GM19463 (cell line): ENCODE measurements around the gene GUCY1A2.

Experiments
- ATAC-seq: cut with Tn5 transposase; IDR thresholded peaks from one replicate; pipeline ENCODE4 v1.9.1; 2021; ENCODE audit warnings: mild to moderate bottlenecking, moderate library complexity; ENCODE audit not compliant: unreplicated experiment

GUCY1A2 gene

DNA sequence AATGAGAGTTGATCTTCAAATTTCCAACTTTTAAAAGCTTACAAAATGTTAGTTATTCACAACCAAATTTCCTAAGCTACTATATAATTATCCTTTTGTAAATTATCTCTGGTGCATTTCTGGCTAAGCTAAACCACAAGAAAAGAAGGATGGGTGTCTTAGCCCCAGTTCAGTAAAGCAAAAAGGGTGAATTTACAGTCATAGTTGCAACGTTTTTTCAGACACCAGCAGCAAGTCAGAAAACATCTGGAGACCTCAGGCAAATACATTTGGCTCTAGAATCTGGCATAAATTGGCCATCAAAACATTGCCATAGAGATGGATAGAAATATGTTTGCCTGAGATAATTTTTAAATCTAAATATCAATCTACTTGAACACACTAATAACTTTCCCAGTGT lies 257.0 kb downstream of the GUCY1A2 start:
- no peak for ATAC-seq

DNA sequence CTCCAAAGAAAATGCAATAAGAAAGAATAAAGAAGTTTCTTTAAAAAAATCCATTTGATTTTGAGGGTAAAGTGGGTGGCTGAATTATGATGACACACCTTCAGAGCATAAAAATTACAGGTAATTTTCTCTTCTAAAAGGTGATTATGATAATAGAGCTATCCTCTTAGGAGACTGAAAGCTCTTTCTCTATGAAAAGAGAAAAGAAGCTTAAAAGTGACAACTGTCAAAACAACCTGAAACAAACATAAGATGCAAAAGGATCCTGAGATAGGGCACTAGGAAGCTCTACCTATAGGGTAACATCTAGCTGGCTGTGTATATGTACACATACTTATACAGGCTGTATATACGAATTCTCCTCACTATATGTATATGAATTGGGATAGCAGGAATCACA lies 270.2 kb downstream of the GUCY1A2 start:
- ATAC-seq: no peak

DNA sequence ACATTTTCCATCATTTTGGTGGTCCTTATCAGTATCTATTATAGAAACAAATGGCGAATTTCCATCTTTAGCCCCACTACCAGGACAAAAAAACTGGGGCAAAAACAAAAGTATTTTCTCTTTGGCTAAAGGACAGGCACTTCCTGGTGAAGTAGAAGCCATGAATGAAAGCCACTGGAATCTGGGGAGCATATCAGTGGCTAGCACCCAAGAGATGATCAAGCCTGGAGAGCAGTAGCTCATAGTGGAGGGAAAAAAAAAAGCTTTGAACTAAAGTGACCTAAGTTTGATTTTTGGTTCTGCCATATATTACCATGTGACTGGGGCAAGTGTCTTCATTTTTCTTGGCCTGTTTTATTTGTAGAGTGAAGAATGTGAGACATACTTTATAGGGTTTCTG lies 272.3 kb downstream of the GUCY1A2 start:
- ATAC-seq: no peak

DNA sequence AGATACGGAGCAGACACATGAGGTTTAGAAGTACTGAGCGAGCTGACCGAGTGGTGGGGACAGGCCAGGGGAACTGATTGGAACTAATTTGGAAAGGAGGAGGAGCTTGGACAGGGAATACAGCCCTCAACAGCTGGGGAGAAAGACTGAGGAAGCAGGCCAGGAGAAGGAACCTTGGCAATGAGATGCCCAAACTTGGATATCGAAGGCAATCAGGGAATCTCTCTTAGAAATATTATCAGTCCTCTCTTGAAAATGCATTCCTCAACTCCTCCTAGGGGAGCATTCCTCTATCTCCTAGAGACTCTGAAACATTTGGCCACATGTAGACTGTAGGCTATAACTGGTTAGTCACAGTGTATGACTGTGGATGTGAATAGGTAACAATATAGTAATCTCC lies 284.6 kb downstream of the GUCY1A2 start:
- no peak for ATAC-seq

DNA sequence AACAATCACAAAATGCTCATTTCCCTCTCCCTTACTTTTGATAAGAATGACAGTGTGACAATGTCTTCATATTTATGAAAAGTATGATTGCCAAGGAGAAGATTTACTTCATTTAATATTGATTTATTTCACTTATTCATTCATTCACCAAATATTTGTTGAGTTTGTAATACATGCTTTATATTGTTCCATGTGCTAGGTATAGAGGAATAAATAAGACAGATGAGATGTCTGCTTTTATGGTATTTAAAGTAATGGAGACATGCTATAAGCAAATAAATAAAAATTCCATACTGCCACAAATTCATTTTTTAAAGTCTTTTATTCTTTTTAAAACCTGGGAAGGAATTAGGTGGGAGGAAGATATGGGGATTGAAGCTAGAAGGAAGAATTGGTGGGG lies 289.4 kb downstream of the GUCY1A2 start:
- ATAC-seq: no peak

DNA sequence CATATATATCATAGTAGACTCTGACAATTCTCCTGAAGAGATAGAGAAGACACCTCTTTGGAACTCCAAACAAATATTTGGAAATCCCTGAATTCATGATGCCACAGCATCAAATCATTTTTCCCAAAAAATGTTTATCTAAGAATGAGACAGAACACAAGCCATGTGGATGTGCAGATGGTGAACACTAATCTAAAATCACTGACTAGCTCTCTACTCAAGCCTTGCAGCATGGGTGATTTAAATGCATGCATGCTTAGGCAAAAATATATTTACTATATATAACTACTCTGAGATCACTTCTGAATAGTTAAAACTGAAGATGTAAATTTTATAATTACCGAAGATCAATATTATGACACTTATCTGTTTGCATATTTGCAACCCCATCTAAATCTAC lies 289.9 kb downstream of the GUCY1A2 start:
- no peak for ATAC-seq

DNA sequence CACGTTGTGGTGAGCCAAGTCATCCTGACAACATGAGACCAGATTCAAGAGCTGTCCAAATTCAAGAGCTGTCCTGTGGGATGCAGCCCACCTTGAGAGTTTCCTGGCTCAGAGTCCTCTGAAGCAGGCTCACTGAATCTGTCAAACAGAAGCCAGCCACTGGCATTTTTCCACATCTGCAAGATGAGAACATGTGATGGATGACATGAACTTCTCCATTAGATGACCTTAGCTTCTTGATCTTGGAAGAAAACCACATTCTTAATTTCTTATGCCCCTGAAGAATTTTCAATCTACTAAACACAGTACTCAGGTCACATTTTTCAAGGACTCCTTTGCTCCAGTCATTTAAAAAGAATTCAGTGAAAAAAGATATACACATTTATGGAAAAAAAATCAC lies 291.0 kb downstream of the GUCY1A2 start:
- no peak for ATAC-seq

DNA sequence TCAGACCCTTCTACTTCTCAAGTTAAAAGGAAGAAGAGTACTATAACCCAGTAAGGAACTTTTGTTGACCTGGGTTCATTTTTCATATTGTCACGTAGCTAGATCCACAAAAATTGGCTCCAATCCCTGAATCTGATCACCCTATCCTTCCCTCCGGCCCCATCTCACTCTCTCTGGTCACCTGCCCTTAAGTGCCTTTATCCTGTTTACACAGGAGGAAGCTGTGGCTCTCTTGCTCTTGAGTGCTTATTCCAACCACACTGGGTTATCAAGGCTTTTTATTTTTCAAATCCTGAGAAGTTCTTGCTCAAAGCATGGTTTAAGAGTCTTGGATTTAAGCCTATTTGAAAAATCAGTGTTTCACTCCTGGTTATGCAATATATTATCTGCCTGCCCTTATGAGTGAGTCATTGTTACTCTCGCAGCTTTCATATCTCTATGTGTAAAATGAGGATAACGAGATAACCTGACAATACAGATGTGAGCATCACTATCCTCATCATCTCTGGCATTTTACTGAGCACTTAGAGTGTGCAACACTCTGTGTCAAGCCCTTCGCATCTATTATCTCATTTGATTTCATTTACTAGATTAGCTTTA lies 293.9 kb downstream of the GUCY1A2 start:
- no peak for ATAC-seq

DNA sequence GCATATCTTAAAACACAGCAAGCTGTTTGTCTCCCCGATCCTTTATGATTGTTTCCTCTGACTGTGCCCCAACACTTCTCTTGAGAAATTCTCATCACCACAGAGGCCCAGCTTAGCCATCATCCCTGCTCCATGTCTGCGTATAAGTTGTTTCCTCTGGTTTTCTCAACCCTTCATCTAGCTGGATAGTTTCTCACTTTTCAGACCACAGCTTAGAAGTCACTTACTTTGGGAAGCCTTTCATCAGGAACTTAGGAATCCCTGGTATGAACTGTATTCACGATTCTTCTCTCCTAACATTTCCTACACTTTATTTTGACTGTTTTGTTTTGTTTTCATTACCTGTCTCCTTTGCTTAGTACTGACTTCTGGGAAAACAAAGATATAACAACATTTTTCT lies 295.2 kb downstream of the GUCY1A2 start:
- no peak for ATAC-seq

DNA sequence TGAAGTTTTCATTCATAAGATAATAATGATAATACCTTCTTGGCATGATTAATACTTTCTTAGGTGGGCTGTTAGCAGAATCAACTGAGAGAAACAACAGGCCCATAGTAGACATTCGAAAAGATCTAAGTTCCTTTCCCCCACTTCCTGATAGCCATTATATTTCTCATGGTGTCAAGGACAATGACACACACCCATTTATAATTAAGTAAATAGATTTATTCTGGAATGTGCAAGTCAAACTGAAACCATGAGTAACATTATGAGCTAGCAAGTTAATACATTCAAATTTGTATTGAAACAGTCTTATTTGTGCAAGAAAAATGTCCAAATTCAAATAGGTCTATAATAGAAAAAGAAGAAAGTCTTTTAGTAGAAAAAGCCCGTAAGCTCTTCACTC lies 301.1 kb downstream of the GUCY1A2 start:
- ATAC-seq: no peak

DNA sequence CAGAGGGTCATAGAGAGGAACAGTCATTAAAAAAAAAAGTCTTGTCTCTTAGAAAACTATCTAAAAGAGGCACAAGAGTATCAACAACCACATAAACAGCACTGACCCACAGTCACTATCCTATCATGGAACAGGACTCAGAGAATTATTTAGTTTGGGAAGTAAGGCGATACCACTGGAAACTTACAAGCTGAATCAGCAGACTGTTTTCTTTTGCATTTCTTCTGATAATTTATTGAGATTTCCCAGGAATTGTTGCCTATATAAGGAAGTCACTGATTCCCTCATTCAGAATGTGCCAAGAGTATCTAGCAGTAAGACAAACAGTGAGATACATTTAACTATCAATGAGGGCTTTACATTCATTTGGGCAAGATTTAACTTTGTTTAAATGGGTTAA lies 304.1 kb downstream of the GUCY1A2 start:
- ATAC-seq: no peak

DNA sequence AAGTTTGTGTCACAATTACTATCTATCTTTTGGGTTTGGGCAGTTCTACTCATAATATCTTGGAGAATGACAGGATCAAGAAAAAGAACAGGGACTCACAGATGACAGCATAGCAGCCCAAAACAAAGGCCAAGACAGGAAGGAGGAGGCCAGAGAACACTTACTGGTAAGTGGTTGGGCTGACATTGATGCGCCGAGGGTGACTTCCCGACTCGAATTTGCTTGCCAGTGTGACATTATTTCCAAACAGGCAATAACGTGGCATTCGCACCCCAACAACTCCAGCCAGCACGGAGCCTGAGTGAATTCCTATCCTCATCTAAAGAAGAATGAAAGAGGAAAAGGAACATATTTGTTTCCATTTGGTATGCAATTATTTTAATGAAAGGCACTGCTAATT lies 309.9 kb downstream of the GUCY1A2 start:
- no peak for ATAC-seq

DNA sequence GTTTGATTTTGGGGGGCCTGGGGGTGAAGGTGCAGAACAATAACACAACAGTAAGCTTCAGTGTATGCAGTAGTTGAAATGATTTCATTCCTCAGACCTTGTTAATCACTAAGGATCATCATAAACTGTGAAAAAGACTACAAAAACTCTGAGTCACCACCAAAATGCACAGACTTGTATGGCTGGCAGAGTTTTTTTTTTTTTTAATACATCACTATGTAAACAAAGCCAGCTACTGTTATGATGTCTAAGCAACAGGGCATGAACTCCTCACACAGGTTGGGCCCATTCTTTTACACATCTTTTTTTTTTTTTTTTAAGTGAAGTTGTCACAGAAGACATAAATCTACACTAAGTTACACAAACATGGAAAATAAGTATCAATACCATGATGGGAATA lies 311.9 kb downstream of the GUCY1A2 start:
- no peak for ATAC-seq

DNA sequence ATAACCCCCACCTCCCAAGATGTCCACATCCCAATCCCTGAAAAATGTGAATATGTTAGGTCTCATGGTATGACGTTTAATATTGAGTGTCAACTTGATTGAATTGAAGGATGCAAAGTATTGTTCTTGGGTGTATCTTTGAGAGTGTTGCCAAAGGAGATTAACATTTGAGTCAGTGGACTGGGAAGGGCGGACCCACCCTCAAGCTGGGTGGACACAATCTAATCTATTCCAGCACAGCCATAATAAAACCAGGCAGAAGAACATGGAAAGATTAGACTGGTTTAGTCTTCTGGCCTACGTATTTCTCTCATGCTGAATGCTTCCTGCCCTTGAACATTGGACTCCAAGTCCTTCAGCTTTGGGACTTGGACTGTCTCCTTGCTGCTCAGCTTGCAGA lies 315.5 kb downstream of the GUCY1A2 start:
- no peak for ATAC-seq

DNA sequence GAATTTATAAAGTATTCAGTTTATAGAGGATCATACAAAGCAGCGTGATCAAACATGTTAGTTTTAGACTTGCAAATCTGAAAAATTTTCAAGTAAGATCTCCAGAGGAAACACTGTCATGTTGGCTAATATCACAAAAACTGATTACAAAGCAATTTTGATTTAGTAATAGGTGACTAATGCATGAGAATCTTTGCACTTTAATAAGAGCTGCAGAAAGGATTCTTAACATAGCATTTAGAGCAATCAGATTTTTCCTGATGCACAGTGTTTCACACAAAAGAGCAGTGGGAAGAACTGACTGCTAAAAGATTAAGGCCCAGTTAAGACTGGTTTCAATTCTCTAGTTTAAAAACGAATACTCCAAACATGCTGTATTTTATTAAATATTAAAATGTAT lies 321.2 kb downstream of the GUCY1A2 start:
- no peak for ATAC-seq

DNA sequence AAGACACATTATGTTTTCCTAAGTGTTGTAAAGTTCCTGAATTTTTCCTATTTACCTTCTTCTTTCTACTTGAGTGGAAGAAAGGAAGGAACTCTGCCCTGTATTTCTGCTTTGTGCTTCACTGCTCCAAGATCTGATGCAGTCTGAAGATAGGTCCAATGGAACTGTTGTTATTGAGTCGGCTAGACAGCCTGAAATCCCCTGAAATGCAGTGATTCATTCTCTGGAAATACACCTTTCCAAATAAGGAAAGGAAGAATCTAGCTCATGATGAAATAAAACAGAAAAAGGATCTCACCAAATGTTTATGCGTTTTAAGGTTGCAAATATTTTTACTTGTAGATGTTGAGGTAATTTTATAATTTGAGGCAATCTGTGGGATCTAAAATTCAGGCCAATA lies 322.8 kb downstream of the GUCY1A2 start:
- ATAC-seq: no peak

DNA sequence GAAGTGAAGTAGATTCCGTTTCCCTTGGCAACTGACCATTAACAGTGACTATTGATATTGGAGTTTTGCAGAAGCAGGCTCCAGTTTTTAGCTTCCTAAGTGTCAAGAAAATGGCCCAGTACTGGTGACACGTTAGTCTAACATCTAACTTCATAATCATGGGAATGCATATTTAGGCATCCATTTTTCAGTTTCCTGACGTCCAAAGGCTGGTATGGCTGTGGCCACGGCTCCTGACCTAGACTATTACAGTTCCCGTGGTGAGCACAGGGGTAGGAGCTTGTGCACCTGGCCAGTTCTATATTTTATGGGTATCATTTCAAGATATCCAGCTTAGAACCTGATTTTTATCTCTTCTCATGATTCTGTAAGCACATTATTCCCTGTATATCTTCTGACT lies 323.8 kb downstream of the GUCY1A2 start:
- no peak for ATAC-seq

DNA sequence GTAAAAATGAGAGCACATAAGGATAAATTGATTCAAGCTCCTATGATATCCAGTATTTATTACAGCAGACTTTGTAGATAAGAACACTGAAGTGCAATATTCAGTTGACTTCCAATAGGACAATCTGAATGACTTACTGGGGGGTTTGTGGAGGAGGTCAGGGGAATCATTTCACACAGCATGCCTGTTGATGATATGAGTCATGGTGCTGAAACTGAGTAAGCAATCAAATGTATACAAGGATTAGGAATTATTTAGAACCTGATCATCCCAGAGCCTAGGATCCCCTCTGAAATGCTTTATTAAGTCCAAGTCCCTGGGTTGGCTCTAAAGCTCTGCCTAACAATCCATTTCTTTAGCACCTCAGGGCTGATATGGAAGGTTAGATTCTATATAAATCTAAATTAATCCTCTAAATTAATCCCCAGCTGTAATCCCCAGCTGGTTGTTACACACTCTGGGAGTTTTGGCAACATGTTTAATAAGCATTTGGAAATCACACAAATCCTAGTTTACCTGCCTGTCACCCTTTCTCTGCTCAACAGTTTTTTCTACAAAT lies 326.4 kb downstream of the GUCY1A2 start:
- no peak for ATAC-seq

DNA sequence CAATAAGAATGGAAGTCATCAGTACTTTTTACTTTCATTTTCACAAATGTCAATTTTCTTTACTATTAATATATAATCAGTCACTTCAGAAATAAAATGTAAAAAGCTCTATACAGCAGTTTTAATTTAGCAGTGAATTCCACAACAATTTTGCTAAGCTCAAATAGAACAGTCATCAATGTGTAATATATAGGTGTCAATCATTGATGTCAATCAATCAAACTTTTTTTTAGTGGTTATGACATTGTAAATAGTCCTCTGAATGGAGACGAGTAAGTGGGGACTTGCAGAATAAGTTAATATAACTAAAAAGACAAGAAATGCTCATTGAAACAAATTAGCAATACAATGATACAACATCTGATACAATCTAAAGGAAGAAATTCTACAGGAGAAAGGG lies 327.4 kb downstream of the GUCY1A2 start:
- ATAC-seq: no peak

DNA sequence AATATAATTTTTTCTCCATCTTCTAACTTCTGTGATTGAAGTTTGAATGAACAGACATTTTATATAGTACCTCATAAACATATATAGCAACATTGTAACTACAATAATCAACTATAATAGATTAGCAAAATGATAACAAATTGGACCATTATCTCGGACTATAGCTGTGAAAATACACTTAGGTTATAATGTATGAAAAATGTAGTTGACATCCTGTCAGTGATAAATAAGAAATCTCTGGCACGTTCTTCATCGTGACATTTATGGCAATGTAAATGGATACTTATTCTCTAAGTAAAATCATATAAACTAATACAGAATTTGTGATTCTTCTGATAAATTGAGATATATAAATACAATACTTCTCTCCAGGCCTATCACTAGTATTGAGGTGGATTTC lies 333.3 kb downstream of the GUCY1A2 start:
- ATAC-seq: no peak

DNA sequence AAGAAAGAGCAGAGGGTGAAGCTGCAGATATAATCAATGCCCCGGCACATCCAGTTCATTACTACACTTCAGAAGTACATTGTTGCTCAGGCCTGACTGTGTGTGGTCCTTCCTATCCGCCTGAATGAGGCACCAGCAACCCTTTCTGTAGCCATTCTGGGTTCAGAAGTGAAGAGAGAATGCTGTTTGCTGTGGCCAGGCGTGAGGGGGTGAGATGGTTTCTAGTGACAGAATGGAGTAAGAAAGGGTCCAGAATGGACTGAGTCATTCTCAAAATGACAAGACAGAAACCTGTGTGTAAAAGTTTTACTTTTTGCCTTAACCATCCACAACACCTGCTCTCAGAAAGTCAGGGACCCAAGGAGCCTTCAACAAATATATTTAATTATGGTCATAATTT lies 334.8 kb downstream of the GUCY1A2 start:
- peak; percentile 87 for ATAC-seq

DNA sequence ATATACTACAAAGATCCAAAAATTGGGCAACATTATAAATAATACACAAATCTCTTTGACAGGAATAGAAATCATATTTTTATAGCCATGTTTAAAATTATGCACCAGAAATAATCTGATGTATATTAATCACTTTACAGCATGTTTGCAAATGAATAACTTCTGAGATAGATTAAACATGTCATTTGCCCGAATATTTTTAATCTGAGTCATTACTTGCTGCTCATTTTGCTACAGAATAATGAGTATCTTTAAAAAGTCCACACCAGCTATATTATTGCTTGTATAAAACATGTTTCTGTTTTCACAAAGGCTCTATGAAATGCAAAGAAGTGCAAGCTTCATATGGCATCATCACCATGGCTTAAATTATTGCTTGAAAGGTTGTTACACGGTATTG lies 336.8 kb downstream of the GUCY1A2 start:
- no peak for ATAC-seq

DNA sequence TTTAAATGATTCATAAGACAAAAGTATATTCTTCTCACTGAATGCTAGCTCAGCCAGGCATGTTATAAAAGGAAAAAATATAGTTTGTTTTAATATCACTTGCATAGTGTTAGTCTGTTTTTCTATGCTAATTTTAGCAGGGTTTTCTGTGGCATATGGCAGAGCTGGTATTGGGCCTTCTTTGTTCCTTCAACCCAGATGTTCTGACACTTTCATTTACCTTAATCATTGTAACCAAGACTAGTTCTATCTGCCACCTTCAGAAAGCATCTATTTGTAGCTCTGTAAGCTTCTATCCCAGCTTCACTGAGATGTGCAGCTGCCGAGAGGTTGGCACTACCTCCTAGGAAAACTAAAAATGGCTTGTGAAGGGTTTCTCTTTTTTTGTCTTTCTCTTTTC lies 338.7 kb downstream of the GUCY1A2 start:
- no peak for ATAC-seq
